T-helper 2 cell treated with Interferon-gamma antibody and Interleukin-4, amounts not matched to agents 100 ng/mL and 5 ng/mL, for 36 hours (primary cell): ENCODE data around the gene NTM. TPM values are rescaled to one million over a fixed set of nuclear protein-coding genes. Genes with fewer than 3 reads are reported as not detected.

Experiments
- intact Hi-C: fragments of 100-400 bp; cut with micrococcal nuclease; formaldehyde crosslinking; loops from one replicate; pipeline ENCODE4 v1.15.1; 2023
- total RNA-seq: library from RNA; stranded (reverse); gene quantifications from 2 replicates; pipeline ENCODE4 v1.2.3, GENCODE V29; 2022

The NTM gene
- total RNA-seq, 1 donor from 2014 or later, result not detected

GRCh38 chr11:132171031-132171430 is 800.6 kb downstream of the NTM start:
- intact Hi-C loops, result no loop called here

- intact Hi-C loops, result no loop called here
Observed at GRCh38 chr11:132174362-132175255, 804.2 kb downstream of the NTM start.

- intact Hi-C loops, result no loop called here
Observed at GRCh38 chr11:132177106-132177505, 806.7 kb downstream of the NTM start.

GRCh38 chr11:132184079-132184478 is 813.7 kb downstream of the NTM start:
- intact Hi-C loops, result no loop called here

GRCh38 chr11:132185726-132186592 is 815.5 kb downstream of the NTM start:
- intact Hi-C loops, result no loop called here

GRCh38 chr11:132186699-132187098 is 816.3 kb downstream of the NTM start:
- intact Hi-C loops, result no loop called here

- intact Hi-C loops, result no loop called here
Observed at GRCh38 chr11:132187386-132187785, 817.0 kb downstream of the NTM start.

GRCh38 chr11:132187814-132188213 is 817.4 kb downstream of the NTM start:
- intact Hi-C loops, result no loop called here

- intact Hi-C loops, result no loop called here
Observed at GRCh38 chr11:132196928-132197327, 826.5 kb downstream of the NTM start.

GRCh38 chr11:132200353-132200936 is 830.0 kb downstream of the NTM start:
- intact Hi-C loops, result no loop called here

- intact Hi-C loops, result no loop called here
Observed at GRCh38 chr11:132202621-132203020, 832.2 kb downstream of the NTM start.

GRCh38 chr11:132205006-132205405 is 834.6 kb downstream of the NTM start:
- intact Hi-C loops, result no loop called here

GRCh38 chr11:132205496-132205895 is 835.1 kb downstream of the NTM start:
- intact Hi-C loops, result no loop called here

- intact Hi-C loops, result no loop called here
Observed at GRCh38 chr11:132206993-132207392, 836.6 kb downstream of the NTM start.

GRCh38 chr11:132208477-132209055 is 838.2 kb downstream of the NTM start:
- intact Hi-C loops, result no loop called here

GRCh38 chr11:132211479-132211878 is 841.1 kb downstream of the NTM start:
- intact Hi-C loops, result no loop called here

GRCh38 chr11:132217856-132218255 is 847.4 kb downstream of the NTM start:
- intact Hi-C loops, result no loop called here

GRCh38 chr11:132220474-132220873 is 850.1 kb downstream of the NTM start:
- intact Hi-C loops, result no loop called here

GRCh38 chr11:132222345-132222744 is 851.9 kb downstream of the NTM start:
- intact Hi-C loops, result no loop called here

- intact Hi-C loops, result no loop called here
Observed at GRCh38 chr11:132226522-132226921, 856.1 kb downstream of the NTM start.

GRCh38 chr11:132228746-132229325 is 858.4 kb downstream of the NTM start:
- intact Hi-C loops, result no loop called here
